ENCODE results near the gene OPRL1.

Gene OPRL1

GRCh38 chr20:64056889-64057627 is 22.8 kb upstream of the OPRL1 start:
- no peak for DNase-seq

GRCh38 chr20:64057628-64058498 is 22.0 kb upstream of the OPRL1 start:
- DNase-seq: peak; percentile 90 to 92

- no peak for DNase-seq
Measured at GRCh38 chr20:64058536-64058935, 21.3 kb upstream of the OPRL1 start.

GRCh38 chr20:64062276-64062595 is 17.6 kb upstream of the OPRL1 start:
- DNase-seq: no peak

GRCh38 chr20:64062596-64063388 is 17.1 kb upstream of the OPRL1 start, which contains the start of gene TCEA2:
Gene TCEA2, plus strand, starts transcription at chr20:64063198. Its CDS starts 115 bp downstream, at chr20:64063313.
- DNase-seq: peak; percentile 95 to 97

- peak; percentile 63 to 68 for DNase-seq
Measured at GRCh38 chr20:64063389-64064144, 16.3 kb upstream of the OPRL1 start.

GRCh38 chr20:64064145-64064698 is 15.7 kb upstream of the OPRL1 start:
- no peak for DNase-seq

- DNase-seq: no peak
Measured at GRCh38 chr20:64065062-64065973, 14.6 kb upstream of the OPRL1 start.

GRCh38 chr20:64065974-64066343 is 13.9 kb upstream of the OPRL1 start:
- peak; percentile 70 to 81 for DNase-seq

- DNase-seq: no peak
Measured at GRCh38 chr20:64067005-64067632, 12.8 kb upstream of the OPRL1 start.

GRCh38 chr20:64067733-64068307 is 12.1 kb upstream of the OPRL1 start:
- DNase-seq: no peak

GRCh38 chr20:64068386-64069208 is 11.3 kb upstream of the OPRL1 start:
- no peak for DNase-seq

GRCh38 chr20:64069209-64069613 is 10.7 kb upstream of the OPRL1 start:
- DNase-seq: no peak

GRCh38 chr20:64069614-64070243 is 10.2 kb upstream of the OPRL1 start:
- DNase-seq: peak in 1 of 2 experiments; percentile 59

GRCh38 chr20:64070244-64070993 is 9.5 kb upstream of the OPRL1 start:
- DNase-seq: no peak

GRCh38 chr20:64071341-64072332 is 8.2 kb upstream of the OPRL1 start:
- DNase-seq: no peak

Data from activated T-cell treated with anti-CD3 and anti-CD28 coated beads, Interleukin-2, amount 50 U/mL, for 48 hours (primary cell).